ENCODE data around the gene GPR176.
"Not testable (repeated sequence)": the region's sequence is repeated elsewhere in the genome, so short reads cannot be mapped to it uniquely, and the experiment has no call there.

GPR176 gene

DNA sequence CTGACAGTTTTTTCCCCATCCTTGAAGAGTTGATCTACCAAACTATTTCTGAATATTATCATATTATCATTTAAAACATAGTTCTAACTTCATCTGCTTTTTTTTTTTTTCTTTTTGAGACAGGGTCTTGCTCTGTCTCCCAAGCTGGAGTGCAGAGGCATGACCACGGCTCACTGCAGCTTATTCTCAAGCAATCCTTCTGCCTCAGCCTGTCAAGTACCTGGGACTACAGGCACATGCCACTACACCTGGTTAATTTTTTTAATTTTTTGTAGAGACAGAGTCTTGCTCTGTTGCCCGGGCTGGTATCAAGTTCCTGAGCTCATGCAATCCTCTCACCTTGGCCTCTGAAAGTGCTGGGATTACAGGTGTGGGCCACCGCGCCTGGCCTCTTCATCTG lies 15.2 kb upstream of the GPR176 start:
- DNase-seq = no peak

DNA sequence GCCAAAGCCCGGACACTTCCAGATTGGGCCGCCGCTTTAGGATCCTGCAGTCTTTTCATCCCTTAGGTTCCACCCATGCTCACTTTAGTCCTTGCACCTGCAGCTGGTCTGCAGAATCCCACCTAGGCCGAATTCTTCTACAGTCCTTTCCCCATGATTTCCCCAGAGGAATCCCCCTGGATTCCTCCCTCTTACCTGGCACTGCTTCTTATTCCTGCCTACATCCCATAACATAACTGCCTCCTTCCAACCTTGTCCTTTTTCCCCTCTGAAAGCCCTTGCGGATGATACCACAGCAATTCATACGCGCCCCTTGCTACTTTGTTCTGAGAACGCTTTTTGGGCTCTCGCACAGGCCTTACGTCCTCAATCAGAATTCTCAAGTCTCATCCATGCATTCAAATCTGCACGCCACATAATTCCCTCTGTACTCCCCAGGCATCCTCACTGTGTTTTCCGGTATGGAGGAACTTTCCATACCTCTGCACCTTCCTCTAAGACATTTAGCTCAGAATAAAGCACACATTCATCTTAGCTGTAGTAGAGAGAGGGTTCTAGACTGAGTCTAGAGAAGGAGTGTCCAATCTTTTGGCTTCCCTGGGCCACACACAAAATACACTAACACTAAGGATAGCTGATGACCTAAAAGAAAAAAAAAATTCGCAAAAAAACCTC lies 14.5 kb upstream of the GPR176 start:
- peak; percentile 28 for DNase-seq

DNA sequence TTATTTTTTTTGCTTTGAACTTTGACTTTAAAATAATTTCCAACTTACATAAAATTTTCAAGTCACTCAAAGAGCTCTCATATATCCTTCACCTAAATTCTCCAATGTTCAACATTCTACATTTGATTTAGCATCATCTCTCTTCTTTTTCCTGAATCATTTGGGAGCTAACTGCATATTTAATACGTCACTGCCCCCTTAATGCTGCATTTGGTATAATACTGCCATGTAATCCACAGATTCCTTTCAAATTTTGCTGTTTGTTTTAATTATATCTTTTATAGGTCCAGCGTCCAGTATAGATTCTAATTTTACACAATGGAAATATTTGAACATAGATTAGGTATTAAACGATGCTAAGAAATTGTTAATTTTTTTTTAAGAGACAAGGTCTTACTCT lies 11.5 kb upstream of the GPR176 start:
- DNase-seq = no peak

GRCh38 chr15:39926526-39926925 lies 6.5 kb upstream of the GPR176 start:
- no peak for DNase-seq

DNA sequence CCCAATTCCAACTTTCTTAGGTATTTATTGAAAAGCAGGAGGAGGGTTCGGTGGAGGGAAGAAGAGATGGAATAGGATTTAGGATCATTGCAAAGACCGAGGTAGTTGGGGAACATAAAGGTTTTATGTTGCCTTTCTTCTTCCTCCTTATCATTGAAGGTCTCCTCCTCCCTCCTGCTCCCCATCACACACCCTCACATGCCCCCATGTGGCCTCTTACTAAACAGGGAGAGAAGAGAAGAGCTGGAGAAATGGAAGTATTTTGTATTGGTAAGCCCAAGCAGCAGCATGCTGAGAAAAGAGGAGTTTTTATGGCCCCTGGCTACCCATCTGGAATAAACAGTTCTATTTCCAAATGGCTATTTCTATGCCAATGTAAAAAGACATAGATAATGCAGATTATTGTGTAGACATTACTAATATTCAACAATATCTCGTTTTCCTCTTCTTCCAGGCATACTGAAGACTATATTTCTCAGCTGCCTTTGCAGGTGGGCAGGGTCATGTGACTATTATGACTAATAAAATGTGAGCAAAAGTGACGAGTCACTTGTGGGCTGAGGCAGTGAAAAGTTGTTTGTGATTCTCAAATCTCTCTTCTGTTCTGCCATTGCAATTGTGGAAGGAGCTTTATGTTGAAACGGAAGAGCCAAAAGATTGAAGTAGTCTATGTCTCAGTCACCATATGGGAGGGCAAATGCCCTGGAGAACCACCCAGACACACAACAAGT lies 5.2 kb upstream of the GPR176 start:
- no peak for DNase-seq

- no peak for DNase-seq
Observed at GRCh38 chr15:39924437-39924836, 4.4 kb upstream of the GPR176 start.

- DNase-seq = no peak
Observed at GRCh38 chr15:39922462-39923092, 2.5 kb upstream of the GPR176 start.

GRCh38 chr15:39921274-39921638 lies 1.2 kb upstream of the GPR176 start:
- DNase-seq = no peak

DNA sequence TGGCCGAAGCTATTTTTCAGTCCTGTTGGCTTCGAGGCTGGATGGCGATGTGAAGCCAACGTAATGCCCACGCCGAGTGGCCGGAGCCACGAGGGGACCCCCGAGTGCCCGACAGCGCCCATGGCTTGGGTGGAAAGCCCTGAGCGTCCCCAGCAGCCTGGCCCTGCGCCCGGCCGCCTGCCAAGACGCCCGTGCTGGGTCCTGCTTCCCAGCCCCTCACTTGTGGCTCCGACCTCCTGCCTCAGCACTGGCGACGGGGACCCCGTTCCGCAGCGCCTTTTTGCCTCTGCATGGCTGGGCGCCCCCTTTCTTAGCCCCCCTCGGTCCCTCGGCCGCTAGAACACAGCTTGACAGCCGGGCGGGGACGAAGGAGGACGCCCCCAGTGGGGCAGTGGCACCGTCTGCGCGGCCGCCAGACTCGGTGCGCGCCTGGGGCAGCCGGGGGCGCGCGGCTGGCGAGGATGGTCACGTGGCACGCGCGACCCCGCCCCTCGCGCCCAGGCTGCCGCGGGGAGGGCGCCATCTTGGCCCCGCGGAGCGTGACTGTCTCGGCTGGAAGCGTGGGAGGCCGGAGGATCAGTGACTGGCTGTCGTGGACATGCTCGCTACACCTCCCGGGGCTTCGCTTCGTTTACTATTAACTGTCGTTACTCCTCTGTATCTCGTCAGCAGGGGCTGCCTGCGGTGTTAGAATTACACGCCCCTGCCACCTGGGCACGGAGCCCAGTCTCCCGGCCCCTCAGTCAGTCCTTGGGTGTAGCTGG lies 626 bp upstream of the GPR176 start:
- peak; percentile 95 for DNase-seq

DNA sequence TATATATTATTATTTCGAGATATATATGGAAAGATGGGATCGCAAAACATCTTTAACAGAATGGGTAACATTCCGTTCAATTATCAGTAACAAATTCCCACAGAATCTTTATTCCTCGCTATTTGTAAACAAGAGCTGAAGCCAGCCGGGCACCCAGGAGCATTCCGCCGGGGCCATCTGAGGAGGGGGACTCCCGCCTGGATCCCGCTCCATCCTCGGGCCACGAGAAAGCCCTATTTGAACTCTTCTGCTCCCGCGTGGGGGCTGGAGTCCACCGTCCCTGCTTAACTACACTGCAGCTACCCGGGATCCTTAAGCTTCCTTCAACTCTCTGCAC lies 687 bp downstream of the GPR176 start:
- no peak for DNase-seq

GRCh38 chr15:39918688-39919385 lies 1.2 kb downstream of the GPR176 start:
- peak; percentile 94 for DNase-seq

DNA sequence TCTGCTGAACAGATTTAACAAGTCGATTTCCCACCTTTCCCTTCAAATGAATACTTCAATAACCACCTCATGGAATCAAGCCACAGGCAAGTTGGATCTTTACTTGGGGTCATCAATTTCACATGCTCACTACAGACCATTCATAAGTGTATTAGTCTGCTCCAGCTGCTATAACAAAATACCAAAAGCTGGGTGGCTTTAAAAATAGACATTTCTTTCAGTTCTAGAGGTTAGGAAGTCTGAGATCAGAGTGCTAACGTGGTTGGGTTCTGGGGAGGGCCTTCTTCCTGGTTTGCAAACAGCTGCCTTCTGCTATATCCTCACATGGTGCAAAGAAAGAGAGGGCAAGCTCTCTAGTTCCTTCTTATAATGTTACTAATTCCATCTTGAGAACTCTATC lies 5.1 kb downstream of the GPR176 start:
- DNase-seq = no peak

- DNase-seq = no peak
Observed at GRCh38 chr15:39909007-39909406, 11.1 kb downstream of the GPR176 start.

DNA sequence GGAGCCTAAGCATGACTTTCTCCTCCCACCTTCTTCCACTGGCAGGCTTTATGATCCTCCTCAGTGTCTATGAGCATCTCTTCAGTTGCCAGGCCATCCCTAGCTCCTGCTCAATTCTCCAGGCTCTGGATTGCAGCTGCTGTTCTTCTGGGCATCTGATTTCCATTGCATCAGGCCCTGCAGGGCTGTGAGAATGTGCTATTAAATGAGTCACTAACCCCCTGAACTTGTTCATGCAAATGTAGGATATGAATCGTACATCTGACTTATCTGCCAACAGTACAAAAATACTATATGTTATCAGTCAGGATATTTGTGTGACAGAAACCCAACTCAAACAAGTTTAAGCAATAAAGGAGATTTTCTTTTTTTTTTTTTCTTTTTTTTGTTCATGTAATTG lies 11.9 kb downstream of the GPR176 start:
- no peak for DNase-seq

- DNase-seq = no peak
Observed at GRCh38 chr15:39907216-39907615, 12.8 kb downstream of the GPR176 start.

DNA sequence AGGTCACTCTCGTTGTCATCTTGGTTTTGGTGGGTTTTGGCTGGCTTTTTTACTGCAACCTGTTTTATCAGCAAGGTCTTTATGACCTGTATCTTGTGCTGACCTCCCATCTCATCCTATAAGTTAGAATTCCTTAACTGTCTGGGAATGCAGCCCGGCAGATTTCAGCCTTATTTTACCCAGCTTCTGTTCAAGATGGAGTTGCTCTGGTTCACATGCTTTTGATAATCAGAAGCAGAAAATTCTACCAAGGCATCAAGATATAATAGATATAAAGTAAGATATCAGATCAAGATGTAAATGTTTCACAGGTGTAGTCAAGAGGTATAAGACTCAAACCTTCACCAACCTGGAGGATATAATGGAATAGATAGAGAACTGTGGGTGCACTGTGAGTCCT lies 16.0 kb downstream of the GPR176 start:
- DNase-seq = no peak

DNA sequence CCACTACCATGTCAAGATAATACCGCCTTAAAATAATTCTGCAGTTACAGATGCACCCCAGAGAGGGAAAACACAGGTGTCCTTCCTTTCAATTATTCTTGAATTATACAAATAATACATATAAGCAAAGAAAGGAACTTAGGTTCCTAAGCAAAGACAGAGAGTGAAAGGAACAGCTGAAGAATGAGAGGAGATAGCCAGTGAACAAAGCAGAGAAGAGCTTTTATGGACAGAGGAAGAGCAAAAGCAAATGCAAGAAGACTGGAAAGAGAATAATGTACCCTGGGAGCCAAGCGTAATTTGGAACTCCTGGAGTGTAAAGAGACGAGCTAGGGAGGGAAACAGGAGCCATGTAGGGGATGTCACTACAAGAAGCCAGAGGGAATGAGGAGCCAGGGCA lies 21.7 kb downstream of the GPR176 start:
- no peak for DNase-seq

DNA sequence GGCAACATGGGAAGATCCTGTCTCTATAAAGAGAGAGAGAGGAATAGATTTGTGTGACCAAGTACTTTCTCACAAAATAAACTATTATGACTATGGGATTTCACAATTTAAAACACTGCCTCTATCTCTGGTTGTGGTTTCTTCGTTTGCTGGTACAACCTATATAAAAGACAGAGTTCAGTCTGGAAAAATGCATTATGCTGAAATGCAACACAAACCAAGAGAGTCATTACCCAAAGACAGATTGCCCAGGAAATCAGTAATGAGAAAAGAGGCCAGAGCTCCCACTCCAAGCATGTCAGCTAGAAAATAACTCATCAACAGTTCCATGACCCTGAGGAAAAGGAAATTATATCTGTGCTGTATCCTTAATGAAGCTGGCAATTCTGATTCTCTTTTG lies 23.2 kb downstream of the GPR176 start:
- DNase-seq = no peak

DNA sequence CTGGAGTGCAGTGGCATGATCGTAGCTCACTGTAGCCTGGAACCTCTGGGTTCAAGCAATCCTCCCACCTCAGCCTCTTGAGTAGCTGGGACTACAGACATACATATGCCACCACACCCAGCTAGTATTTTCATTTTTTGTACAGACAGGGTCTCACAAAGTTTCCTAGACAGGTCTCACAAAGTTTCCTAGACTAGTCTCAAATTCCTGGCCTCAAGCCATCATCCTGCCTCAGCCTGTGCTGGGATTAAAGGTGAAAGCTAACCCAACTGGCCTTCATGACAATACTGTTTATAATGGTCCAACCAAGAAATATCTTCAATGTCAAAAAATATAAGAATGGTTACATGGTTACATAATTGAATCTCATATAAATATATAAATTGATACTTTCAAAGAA lies 24.0 kb downstream of the GPR176 start:
- DNase-seq = no peak

GRCh38 chr15:39893051-39893450 lies 27.0 kb downstream of the GPR176 start:
- not testable (repeated sequence) for DNase-seq

GRCh38 chr15:39892418-39892817 lies 27.6 kb downstream of the GPR176 start:
- DNase-seq = no peak

- DNase-seq = no peak
Observed at GRCh38 chr15:39890621-39891020, 29.4 kb downstream of the GPR176 start.

DNA sequence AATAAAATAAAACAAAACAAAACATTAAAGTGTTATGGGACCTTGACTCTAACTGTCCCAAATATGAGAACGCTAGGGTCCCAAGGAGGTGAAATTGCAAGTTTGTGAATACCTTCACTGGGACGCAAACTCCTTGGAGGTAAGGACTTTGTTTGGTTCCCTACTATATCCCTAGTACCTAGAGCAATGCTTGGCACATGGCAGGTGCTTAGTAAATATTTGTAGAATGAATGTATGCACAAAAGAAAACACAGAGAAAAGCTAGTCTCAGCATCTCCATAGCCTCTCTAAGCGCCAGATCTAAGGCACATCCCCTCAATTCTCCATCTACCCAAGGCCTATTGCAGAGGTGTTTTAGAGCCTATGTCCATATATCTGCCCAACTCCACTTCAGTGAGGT lies 30.5 kb downstream of the GPR176 start:
- no peak for DNase-seq

All from kidney glomerular epithelial cell (primary cell).